ENCODE results near the gene GNG13.
"Not testable (repeated sequence)": the region's sequence is repeated elsewhere in the genome, so short reads cannot be mapped to it uniquely, and the experiment has no call there.

Gene GNG13

GRCh38 chr16:831571-832413 lies 31.3 kb upstream of the GNG13 start:
- DNase-seq (ENCODE audit: low read depth): no peak

GRCh38 chr16:830871-831570 lies 30.5 kb upstream of the GNG13 start:
- DNase-seq (ENCODE audit: low read depth): no peak

- no peak for DNase-seq (ENCODE audit: low read depth)
Measured at GRCh38 chr16:830107-830870, 29.8 kb upstream of the GNG13 start.

- no peak for DNase-seq (ENCODE audit: low read depth)
Measured at GRCh38 chr16:828891-829290, 28.4 kb upstream of the GNG13 start.

GRCh38 chr16:827513-827912 lies 27.0 kb upstream of the GNG13 start:
- no peak for DNase-seq (ENCODE audit: low read depth)

GRCh38 chr16:825341-826061 lies 25.0 kb upstream of the GNG13 start:
- no peak for DNase-seq (ENCODE audit: low read depth)

- DNase-seq (ENCODE audit: low read depth): no peak
Measured at GRCh38 chr16:824601-825000, 24.1 kb upstream of the GNG13 start.

GRCh38 chr16:824194-824593 lies 23.7 kb upstream of the GNG13 start:
- no peak for DNase-seq (ENCODE audit: low read depth)

- no peak for DNase-seq (ENCODE audit: low read depth)
Measured at GRCh38 chr16:822909-823297, 22.4 kb upstream of the GNG13 start.

- no peak for DNase-seq (ENCODE audit: low read depth)
Measured at GRCh38 chr16:822174-822908, 21.8 kb upstream of the GNG13 start.

GRCh38 chr16:821751-822150 lies 21.2 kb upstream of the GNG13 start:
- no peak for DNase-seq (ENCODE audit: low read depth)

- no peak for DNase-seq (ENCODE audit: low read depth)
Measured at GRCh38 chr16:820748-821147, 20.2 kb upstream of the GNG13 start.

GRCh38 chr16:820044-820408 lies 19.5 kb upstream of the GNG13 start:
- DNase-seq (ENCODE audit: low read depth): not testable (repeated sequence)

GRCh38 chr16:819336-820043 lies 19.0 kb upstream of the GNG13 start:
- no peak for DNase-seq (ENCODE audit: low read depth)

- no peak for DNase-seq (ENCODE audit: low read depth)
Measured at GRCh38 chr16:818592-818991, 18.1 kb upstream of the GNG13 start.

- no peak for DNase-seq (ENCODE audit: low read depth)
Measured at GRCh38 chr16:818132-818531, 17.6 kb upstream of the GNG13 start.

- DNase-seq (ENCODE audit: low read depth): no peak
Measured at GRCh38 chr16:817001-817906, 16.7 kb upstream of the GNG13 start.

GRCh38 chr16:815861-816260 lies 15.3 kb upstream of the GNG13 start:
- DNase-seq (ENCODE audit: low read depth): no peak

GRCh38 chr16:814974-815373 lies 14.4 kb upstream of the GNG13 start:
- no peak for DNase-seq (ENCODE audit: low read depth)

GRCh38 chr16:813916-814412 lies 13.4 kb upstream of the GNG13 start:
- DNase-seq (ENCODE audit: low read depth): no peak

Data from CMK (cell line).